T1000 (cell line): ENCODE data around the gene ADAMTSL3.
"Not testable (repeated sequence)": the region's sequence is repeated elsewhere in the genome, so short reads cannot be mapped to it uniquely, and the experiment has no call there.

Experiments
- DNase-seq: peaks from one replicate; lab custom pipeline; 2025; ENCODE audit warnings: mixed read lengths; lab: John Stamatoyannopoulos, UW

ADAMTSL3 gene

DNA sequence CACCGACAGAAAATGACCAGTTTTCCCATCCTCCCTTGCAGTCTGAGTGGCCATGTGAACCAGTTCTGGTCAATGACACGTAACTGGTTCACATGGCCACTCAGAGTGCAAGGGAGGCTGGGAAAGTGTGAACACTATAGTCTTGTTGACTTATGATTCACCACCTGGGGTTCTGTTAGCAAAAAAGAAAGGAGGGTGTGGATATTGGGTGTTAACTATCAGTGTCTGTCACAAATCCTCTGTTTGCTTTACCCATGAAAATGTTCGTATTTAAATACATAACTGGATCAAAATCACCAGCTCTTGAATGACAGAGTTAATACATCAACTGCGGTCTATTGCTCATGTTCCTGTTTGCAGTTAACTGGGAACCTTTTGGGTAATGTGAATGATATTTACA, 92.3 kb downstream of the ADAMTSL3 start:
- DNase-seq: no peak

DNA sequence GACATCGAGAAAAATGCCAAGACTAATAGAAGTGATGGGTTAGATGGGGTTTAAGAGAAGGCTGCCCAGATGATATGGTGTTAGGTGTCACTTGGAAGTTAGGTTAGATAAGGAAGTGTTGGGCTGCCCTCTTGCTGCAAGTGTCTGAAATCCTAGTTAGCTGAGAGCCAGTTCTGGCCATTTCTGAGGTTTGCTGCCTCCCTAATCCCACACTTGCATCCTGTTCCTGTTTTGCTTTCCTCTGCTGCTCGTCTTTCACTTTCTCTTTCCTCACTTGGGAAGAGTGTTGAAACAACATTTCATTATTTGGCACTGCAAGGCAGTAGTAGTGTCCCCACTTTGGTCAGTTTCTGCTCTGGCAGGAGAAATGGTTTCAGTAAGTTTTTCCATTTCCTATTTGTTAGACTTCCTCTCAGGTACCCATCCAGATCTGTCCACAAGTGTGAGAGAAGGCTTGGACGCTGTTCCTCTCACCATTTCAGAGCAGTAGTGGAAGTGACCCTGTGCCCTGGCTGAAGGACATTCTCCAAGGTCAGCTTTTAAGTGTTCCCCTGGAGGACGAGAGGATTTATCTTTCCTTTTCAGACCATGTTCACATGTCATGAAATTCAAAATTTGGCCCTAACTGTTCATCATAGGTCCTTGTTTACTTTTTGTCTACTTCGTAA, 93.3 kb downstream of the ADAMTSL3 start:
- DNase-seq: no peak

DNA sequence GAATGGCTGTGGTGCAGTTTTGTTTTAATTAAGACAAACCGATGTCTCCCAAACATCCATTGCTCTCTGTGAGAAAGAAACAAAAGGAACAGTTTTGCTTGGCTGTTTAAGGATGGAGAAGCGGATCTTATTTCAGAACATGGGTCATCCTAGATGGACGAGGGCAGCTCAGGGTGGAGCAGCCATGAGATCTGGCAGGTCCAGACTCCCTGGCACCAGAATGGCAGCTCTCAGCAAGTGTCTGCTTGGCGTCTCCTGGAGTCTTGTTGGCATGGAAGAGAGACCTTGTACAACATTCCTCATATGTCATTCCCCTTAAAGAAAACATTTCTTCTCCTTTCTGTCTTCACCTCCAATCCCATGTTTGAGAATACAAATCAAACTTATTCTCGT, 93.8 kb downstream of the ADAMTSL3 start:
- no peak for DNase-seq

DNA sequence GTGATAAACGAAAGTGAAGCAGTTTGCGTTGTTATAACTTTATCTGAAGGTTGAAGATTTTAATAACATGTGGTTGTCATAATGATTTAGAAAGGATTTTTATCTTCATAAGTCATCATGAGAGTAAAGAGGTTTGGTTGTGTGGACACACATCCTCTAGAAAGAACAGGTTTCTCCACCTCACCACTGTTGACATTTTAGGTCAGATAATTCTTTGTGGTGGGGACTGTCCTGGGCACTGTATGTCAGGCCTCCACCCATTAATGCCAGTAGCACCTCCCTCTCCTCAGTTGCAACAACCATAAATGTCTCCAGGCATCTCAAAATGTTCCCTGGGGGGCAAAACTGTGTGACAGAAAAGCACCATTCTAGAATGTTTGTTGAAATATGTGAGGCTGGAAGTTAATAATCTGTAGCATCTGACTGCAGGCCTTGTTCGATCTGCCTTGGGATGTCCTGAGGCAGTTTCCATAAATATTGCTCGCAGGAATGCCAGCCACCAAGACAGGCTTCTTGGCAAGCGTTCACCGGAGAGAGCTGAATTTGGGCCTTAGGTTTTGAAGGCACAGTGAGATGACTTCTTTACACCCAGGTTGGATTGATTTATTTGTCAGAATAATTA, 100.1 kb downstream of the ADAMTSL3 start:
- no peak for DNase-seq

DNA sequence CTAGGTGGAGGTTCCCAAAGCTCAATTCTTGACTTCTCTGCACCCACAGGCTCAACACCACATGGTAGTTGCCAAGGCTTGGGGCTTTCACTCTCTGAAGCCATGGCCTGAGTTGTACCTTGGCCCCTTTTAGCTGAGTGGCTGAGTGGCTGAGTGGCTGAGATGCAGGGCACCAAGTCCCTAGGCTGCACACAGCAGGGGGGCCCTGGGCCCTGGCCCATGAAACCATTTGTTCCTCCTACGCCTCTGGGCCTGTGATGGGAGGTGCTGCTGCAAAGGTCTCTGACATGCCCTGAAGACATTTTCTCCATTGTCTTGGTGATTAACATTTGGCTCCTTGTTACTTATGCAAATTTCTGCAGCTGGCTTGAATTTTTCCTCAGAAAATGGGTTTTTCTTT, 103.4 kb downstream of the ADAMTSL3 start:
- DNase-seq: not testable (repeated sequence)

DNA sequence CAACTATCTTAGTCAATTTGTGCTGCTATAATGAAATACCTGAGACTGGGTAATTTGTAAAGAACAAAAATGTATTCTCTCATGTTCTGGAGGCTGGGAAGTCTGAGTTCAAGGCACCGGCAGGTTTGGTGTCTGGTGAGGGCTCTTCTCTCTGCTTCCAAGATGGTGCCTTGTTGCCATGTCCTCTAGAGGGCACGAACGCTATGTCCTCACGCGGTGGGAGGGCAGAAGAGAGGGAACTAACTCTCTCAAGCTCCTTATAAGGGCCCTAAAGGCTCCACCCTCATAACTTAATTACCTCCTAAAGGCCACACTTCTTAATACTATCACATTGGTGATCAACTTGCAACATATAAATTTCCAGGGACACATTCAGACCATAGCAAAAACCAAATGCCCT, 108.4 kb downstream of the ADAMTSL3 start:
- no peak for DNase-seq

DNA sequence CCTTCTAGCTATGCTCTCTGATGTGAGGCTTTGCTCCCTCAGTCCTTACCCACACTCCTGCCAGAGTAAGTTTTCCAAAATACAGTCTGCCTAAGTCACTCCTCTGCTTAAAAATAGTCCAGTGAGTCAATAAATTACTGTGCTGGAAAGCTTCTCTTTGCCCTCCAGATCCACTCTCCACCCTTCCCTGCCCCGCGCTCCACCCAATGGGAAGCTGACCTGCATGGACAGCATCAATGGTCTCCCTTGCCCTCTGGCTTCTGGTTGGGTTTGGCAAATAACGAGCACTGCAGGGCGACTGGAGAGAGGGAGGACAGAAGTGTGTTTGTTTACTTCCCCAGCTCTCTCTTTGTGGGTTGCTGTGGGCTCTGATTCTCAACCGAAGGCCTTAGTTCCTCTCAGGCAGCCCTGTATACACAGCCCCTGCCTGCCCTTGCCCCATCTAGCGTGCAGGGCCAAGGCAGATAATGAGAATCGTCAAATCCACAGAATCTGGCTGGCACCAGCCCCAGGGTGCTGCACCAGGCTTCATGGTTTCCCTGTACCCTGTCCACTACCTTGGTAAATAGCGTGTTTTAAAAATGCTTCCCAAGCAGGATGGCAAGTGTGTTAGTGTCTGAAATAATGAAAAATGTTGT, 110.4 kb downstream of the ADAMTSL3 start:
- DNase-seq: no peak

DNA sequence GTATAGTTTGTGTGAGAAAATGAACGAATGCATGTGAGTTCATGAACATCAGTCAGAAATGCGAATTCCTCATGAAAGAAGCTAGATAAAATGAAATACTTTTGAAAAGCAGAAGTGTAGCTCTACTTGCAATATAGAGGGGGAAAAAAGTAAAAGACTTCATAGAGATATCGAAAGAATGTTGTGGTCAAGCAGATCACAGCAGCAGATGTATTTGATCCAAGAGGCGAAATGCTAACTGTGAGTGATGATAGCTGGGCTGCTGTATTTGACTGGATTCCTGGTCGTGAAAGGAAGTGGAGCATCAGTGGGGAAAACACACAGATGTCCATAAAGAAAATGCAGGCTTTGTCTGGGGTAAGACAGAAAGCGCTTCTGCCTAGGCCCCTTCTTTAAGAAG, 112.4 kb downstream of the ADAMTSL3 start:
- no peak for DNase-seq

DNA sequence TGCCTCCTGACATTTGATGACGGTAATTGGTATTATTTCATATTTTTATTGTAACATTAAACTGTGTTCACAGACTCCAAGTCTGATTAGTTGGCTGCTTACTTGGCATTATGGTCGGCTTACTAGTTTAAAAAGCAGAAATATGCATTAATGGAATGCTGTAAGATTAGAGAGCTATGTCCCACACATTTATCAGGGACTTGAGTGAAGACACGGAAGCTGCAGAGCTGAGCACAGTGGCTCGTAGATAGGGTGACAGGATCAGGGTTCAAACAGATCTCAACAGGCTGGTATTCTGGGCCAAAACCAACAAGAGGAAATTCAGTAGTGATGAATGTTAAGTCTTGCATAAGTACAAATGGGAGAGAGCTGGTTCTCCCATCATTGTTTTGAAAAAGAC, 113.8 kb downstream of the ADAMTSL3 start:
- no peak for DNase-seq

DNA sequence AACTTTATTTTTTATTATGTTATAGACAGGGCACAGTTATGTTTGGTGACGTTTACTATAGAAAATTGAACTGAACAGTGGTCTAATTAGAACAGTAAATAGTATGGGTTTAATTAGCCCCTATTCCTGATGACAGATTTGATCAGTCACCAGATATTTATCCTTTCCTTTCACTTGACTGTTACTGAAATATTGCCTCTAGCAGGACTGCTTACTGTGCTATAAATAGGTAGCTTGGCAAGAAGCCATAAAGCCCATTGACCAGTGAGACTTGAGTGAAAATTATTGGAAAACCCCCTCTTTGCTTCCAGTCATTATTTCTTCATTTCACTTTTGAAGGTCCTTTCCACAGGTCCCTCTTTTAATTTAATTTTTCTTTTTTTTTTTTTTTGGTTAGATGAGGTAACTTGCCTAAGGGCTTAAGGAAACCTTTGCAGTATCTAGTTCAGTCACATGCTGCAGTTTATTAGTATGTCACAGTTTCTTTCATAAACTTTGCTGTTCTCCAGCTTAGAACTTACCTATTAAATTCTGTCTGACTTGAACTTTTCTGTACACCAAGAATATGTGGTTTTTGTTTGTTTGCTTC, 115.6 kb downstream of the ADAMTSL3 start:
- DNase-seq: no peak

DNA sequence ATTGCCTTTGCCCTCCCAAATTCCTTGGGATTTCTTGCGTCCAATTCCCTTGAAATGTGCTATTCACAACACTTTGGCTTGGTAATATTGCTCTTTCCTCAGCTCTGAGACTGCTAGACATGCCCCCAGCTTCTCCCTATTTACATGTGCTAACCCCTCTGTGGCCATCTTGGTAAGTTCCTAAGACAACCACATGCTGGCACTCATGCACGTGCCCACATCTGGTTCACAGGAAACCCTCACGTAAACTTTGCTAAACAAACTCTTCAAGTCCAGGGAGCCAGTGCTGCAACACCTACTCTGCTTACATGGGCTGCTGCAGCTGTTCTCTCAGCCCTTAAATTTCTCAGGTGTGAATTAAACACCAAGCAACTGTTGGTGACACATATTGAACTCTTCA, 121.8 kb downstream of the ADAMTSL3 start:
- DNase-seq: no peak

DNA sequence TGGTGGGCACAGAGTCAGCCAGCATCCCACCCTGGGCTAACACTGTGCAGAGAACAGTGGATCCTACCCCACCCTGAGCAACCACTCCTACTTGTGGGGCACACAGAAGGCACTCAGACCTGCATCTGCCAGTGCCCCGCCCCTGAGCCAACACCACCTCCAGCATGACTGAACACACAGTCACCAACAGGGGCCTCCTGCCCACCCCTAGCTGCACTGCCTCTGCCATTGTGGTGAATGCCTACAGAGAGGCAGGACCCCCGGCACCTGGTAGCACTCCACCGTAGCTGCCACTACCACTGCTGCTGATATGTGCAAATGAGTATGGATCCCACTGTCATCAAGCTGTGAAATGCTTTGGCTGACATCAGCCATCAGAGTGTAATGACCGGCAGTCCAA, 123.1 kb downstream of the ADAMTSL3 start:
- DNase-seq: no peak

DNA sequence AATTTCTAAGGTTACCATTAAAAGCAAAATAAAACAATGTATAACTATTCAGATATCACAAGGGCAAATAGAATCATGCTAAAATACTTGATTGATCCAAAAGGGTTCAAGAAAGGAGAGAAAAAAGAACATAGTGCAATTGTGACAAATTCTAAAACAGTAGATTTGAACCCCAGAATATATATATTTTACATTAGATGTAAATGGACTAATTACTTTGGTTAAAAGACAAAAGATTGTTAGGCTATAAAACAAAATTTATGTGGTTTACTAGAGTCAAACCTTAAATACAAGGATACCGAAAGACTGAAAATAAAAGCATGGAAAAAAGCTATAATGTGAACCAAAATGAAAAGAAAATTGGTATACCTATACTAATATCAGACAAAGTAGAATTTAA, 129.3 kb downstream of the ADAMTSL3 start:
- no peak for DNase-seq

DNA sequence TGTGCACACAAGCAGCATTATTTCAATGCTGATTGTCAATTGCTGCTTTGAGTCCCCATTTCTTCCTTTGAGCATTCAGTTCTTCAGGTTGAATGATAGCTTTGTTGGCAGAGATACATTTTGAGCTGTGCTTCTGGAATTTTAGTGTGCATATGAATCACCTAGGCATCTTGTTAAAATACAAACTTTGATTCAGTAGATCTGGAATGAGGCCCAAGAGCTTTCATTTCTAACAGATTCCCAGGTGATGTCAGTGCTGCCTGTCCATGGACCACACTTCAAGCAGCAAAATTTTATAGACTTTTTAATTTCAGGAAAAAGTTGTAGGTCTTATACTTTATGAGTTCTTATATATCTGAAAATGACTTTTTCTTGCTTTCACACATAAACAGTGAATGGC, 131.1 kb downstream of the ADAMTSL3 start:
- no peak for DNase-seq

DNA sequence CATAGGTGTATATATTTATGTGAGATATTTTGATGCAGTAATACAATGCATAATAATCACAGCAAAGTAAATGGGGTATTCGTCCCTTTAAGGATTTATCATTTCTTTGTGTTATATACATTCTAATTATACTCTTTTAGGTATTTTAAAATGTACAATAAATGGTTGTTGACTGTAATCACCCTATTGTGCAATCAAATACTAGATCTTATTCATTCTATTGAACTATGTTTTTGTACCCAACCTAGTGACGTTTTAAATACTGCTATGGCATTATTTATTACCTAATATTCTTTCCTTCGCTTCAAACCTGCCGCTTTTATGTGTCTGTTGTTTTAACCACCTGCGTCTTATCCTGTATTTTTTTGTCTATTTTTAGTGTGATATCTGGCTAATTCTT, 132.4 kb downstream of the ADAMTSL3 start:
- no peak for DNase-seq

DNA sequence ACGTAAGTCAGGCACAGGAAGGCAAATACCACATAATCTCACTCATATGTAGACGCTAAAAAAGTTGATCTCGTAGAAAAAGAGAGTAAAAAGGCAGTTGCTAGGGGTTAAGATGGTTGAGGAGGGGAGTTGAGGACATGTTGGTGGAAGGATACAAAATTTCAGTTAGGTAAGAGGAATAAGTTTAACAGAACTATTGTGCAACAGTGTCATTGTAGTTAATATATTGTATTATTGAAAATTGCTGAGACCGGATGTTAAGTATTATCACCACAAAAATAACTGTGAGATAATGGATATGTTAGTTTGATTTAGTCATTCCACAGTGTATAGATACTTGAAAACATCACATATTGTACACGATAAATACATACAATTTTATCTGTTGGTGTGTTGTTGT, 139.1 kb downstream of the ADAMTSL3 start:
- DNase-seq: no peak

DNA sequence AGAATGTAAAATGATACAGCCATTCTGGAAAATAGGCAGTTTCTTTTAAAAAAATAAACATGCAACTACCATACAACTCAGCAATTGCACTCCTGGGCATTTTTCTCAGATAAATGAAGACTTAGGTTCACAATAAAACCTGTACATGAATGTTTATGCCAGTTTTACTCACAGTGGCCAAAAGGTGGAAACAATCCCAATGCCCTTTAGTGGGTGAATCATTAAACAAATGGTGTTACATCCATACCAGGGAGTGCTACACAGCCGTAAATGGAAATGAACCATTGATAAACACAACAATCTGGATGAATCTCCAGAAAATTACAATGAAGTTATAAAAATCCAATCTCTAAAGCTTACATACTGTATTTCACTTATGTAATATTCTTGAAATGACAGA, 140.3 kb downstream of the ADAMTSL3 start:
- DNase-seq: no peak

DNA sequence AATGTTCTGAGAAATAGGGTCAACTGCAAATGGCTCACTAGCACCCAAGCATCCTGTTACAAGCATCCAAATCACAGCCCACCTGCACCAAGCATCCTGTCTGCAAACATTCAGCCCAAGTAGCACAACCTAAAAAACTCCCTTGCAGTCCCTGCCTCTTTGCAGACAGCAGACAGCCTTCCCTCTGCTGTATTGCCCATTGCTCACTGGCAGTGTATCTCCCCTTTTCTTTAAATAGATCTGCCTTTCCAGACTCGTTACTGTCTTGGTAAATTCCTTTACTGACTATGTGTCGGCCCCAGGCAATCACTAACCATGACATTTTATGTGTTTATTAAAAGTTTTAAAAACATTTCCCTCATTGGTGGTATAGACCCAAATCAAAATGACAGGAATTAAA, 155.4 kb downstream of the ADAMTSL3 start:
- no peak for DNase-seq

DNA sequence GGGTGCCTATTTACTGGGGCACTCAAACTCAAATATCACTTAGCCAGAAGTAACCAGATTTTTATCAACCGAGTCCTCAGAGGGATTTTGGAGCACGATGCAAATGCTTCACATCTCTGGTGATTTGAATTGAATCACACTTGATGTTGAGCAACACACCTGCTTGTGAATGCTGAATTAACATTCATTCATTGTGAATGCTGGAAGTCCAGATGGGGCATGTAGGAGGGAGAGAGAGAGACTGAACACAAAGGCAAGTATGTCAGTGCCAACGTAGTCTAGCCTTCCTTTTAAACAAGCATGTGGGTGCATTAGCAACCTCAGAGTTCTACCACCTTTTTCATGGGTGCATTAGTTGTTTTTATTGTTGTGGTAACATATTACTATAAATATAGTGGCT, 156.2 kb downstream of the ADAMTSL3 start:
- DNase-seq: no peak

DNA sequence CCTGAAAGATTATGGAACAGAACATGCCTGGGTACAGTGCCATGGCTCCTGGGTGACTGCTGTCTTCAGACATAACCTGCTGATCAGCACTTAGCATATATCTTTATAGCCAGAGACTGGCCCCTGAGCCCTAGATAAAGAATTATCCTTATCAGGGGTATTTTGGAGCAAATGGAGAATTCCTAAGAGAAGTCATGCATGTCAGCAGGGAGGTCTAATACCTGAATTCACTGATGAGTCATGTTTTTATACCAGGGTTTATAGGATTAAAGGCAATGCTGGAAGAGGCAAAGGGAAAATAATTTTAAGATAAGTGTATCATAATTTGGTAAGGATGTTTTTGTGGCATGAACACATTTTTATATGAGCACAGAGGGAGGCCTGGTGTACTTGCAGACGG, 159.8 kb downstream of the ADAMTSL3 start:
- no peak for DNase-seq

DNA sequence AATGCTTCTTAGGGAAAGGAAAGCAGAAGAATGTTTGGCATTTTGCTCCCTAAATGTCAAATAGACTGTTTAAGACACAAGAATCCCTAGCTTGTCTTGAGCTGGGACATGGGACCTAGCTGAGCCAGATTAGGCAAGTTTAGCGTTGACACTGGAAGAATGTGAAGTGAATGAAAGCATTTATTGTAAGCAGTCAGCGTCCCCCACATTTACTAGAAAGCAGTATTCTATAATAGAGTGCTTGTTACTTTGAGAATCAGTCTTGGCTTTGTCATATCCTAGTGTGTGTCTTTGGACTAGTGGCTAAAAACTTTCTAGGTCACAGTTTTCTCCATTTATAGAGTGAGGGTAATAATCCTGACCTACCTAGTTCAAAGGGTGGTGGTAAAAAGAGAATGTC, 161.6 kb downstream of the ADAMTSL3 start:
- no peak for DNase-seq

DNA sequence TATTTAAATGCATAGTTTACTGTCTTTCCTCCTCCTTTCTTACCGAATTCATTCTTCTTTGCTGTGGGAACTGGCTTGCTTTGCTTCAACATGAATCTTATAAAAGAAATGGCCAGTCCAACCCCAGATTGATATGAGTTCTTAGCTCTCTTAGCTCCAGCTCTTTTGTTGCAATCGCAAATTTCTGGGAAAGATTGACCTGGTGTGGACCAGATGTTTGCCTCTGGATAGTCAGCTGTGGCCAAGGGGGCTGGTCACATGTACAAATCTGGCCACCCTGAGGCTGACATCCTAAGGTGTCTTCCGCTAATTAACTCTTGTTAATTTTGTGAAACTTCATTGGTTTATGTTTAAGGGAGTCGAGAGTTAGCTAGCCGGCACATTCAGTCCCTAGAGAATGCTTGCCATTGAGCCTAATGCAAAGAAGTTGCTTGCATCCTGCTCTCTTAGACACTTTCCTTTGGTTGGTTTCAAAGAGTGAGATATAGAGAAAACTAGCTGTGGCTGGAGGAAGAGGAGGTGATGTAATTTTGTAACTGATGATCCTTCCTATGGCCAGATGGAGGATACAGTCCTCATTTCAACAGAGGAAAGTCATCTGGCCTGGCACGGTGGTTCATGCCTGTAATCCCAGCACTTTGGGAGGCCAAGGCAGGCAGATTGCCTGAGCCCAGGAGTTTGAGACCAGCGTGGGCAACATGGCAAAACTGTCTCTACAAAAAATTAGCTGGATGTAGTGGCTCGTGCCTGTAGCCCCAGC, 162.4 kb downstream of the ADAMTSL3 start:
- DNase-seq: no peak

DNA sequence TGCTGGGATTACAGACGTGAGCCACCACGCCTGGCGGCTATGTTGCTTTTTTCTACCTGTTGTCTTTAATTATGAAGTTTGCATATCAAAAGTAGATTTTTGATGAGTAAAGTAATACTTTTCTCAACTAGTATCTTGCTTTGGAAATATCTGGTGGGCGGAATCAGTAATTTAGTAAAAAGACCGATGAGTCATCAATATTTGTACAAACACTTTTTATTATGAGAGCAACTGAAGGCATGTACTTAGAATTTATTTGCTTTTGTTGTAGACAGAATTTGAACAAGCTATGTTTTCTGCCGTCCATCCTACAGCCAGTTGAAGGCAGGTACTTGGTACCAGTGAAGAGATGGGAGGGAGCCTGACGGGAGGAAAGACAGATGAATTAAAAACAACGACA, 164.7 kb downstream of the ADAMTSL3 start:
- no peak for DNase-seq
